Sigmoid colon (tissue), 7 donors: ENCODE measurements around the gene IPPK. TPM values are rescaled to one million over a fixed set of nuclear protein-coding genes. Genes with fewer than 3 reads are reported as not detected.
A peak's percentile ranks its signal among the peaks of the same experiment; 100 is the strongest.

Experiments
- DNase-seq: peaks from one replicate; pipeline ENCODE4 v3.0.0-alpha.2; 2019
- H3K27ac ChIP-seq, 4 donors: fragments of 200-600 bp; sonication (generic); one replicate each; pipeline ENCODE4 v1.5.1; 2016 to 2019; ENCODE audit warnings: mild to moderate bottlenecking in 1 of 4
- H3K27me3 ChIP-seq, 3 donors: fragments of 200-600 bp; sonication (generic); one replicate each; pipeline ENCODE4 v1.5.1; 2019; ENCODE audit warnings: mild to moderate bottlenecking in 1 of 3
- H3K36me3 ChIP-seq, 4 donors: fragments of 200-600 bp; sonication (generic); one replicate each; pipeline ENCODE4 v1.5.1; 2016 to 2019
- H3K4me1 ChIP-seq, 4 donors: fragments of 200-600 bp; sonication (generic); one replicate each; pipeline ENCODE4 v1.5.1; 2017 to 2019
- H3K4me3 ChIP-seq, 4 donors: fragments of 200-600 bp; sonication (generic); one replicate each; pipeline ENCODE4 v1.5.1; 2017 to 2019; ENCODE audit warnings: mild to moderate bottlenecking in 2 of 4, moderate library complexity in 1 of 4
- H3K9me3 ChIP-seq, 4 donors: fragments of 200-600 bp in 3 of 4; sonication (generic) in 3 of 4; one replicate each; pipeline versions ENCODE4 v1.5.1 to v1.6.1; 2013 to 2019
- EP300 ChIP-seq, 4 donors: sonication (generic); formaldehyde crosslinking; IDR thresholded peaks; one replicate each; pipeline ENCODE4 v1.6.1; 2017; ENCODE audit warnings: antibody characterized with exemption in 4 of 4
- POLR2A ChIP-seq, 2 donors: fragments of 450-650 bp; IDR thresholded peaks; one replicate each; pipeline ENCODE4 v1.6.1; 2016; ENCODE audit warnings: antibody characterized with exemption in 2 of 2, mild to moderate bottlenecking in 2 of 2, moderate library complexity in 2 of 2
- POLR2AphosphoS5 ChIP-seq, 4 donors: sonication (generic); formaldehyde crosslinking; IDR thresholded peaks; one replicate each; pipeline ENCODE4 v1.6.1; 2017; ENCODE audit warnings: antibody characterized with exemption in 4 of 4
- WGBS, 2 donors: extraction: QIAGEN DNeasy Blood & Tissue Kit; methylation state at CpG; one replicate each; pipeline ENCODE4 v1.1.7; 2013; 5-methylcytosine and 5-hydroxymethylcytosine counted together
- intact Hi-C: fragments of 100-400 bp; cut with DNase I; formaldehyde crosslinking; loops from one replicate; pipeline ENCODE4 v1.15.1; 2023
- polyA plus RNA-seq, 3 donors: library from polyadenylated mRNA; stranded (reverse); fragments of 200-250 nt; gene quantifications; one replicate each; pipeline ENCODE4 v1.2.3, GENCODE V29; 2013
- total RNA-seq, 4 donors: library from RNA; depleted of rRNA; stranded (reverse); fragments of >200 nt; gene quantifications; one replicate each; pipeline ENCODE4 v1.1.0, GENCODE V29; 2016
- TF ChIP-seq, protein P1 (sequence below), 4 experiments: fragments of 450-650 bp in 3 of 4; fragments of 200-600 bp in 1 of 4; IDR thresholded peaks; one replicate each; pipeline ENCODE4 v1.5.1; 2016 to 2019; ENCODE audit warnings: antibody characterized with exemption in 4 of 4, mild to moderate bottlenecking in 3 of 4, moderate library complexity in 2 of 4
- donor health status: healthy with polysubstance abuse.
- donor health status: Bipolar disorder and iron deficiency.
- donor health status: healthy.

The IPPK gene
- total and polyA plus RNA-seq, 7 donors = 3.6 to 12.5 (median 6.4) TPM

DNA sequence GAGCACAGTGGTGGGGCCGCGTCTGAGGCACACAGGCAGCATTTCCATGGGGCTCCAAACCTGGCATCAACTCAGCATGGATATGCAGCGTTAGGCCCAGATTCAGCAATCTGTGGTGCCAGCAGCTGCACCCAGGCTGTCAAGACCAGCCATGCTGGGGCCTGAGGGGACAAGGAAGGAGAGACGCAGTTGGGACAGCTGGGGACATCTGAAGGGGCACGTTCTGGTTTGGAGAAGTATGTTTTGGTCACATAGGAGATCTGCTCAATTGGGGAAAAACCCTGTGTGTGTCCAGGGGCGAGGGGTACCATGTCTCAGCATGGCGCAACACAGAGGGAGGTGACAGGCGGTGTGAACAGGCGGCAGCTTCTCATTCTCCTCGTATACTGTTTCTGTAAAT, 67.5 kb downstream of the IPPK start:
- no peaks in the 10 kb centered on the region for H3K9me3 ChIP-seq
- no peak for TF ChIP-seq EP300 (IDR thresholded peaks at IDR 0.05)
- TF ChIP-seq POLR2A (IDR thresholded peaks at IDR 0.05) = no peak
- H3K27me3 ChIP-seq = no peaks in the 10 kb centered on the region
- H3K36me3 ChIP-seq = no peaks in the 10 kb centered on the region
- H3K27ac ChIP-seq = peak overlapping the region in 2 of 4 donors; percentile 78 to 80
- 92 to 93% methylated on average over 10 of the region's 10 CpGs for WGBS, 2 donors
- DNase-seq = no peak
- H3K4me1 ChIP-seq = peaks cover 0 to 46% (median 34%) of the 10 kb centered on the region in 4 donors
- intact Hi-C loops = no loop called here
- H3K4me3 ChIP-seq = no peak overlapping the region

DNA sequence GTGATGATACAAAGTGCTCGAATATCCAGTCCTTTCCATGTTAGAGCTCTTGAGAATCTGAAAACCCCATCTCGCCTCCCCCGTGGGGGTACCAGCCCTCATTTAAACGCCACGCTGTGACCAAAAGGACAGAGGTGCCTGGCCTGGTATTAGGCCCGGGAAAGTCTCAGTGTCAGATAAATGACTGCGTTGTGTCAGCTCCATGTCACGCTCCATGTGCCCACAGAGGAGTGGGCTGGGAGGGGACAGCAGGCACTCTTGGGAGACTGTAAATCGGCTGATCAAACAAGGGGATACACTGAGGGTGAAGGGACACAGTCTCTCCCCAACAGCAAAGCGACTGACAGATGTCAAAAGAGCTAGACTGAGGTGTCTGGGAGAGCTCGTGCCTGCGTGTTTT, 68.5 kb downstream of the IPPK start:
- TF ChIP-seq POLR2A (IDR thresholded peaks at IDR 0.05) = no peak
- no peak for TF ChIP-seq POLR2AphosphoS5 (IDR thresholded peaks at IDR 0.05)
- TF ChIP-seq EP300 (IDR thresholded peaks at IDR 0.05) = no peak
- TF ChIP-seq, protein P1, sequence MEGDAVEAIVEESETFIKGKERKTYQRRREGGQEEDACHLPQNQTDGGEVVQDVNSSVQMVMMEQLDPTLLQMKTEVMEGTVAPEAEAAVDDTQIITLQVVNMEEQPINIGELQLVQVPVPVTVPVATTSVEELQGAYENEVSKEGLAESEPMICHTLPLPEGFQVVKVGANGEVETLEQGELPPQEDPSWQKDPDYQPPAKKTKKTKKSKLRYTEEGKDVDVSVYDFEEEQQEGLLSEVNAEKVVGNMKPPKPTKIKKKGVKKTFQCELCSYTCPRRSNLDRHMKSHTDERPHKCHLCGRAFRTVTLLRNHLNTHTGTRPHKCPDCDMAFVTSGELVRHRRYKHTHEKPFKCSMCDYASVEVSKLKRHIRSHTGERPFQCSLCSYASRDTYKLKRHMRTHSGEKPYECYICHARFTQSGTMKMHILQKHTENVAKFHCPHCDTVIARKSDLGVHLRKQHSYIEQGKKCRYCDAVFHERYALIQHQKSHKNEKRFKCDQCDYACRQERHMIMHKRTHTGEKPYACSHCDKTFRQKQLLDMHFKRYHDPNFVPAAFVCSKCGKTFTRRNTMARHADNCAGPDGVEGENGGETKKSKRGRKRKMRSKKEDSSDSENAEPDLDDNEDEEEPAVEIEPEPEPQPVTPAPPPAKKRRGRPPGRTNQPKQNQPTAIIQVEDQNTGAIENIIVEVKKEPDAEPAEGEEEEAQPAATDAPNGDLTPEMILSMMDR (IDR thresholded peaks at IDR 0.05) = no peak
- H3K36me3 ChIP-seq = no peaks in the 10 kb centered on the region
- peak overlapping the region; percentile 48 to 80 (median 74) for H3K27ac ChIP-seq
- intact Hi-C loops = no loop called here
- no peaks in the 10 kb centered on the region for H3K9me3 ChIP-seq
- H3K27me3 ChIP-seq = no peaks in the 10 kb centered on the region
- DNase-seq = no peak
- peaks cover 0 to 38% (median 25%) of the 10 kb centered on the region in 4 donors for H3K4me1 ChIP-seq
- 88 to 89% methylated on average over 12 of the region's 12 CpGs for WGBS, 2 donors
- no peak overlapping the region for H3K4me3 ChIP-seq

DNA sequence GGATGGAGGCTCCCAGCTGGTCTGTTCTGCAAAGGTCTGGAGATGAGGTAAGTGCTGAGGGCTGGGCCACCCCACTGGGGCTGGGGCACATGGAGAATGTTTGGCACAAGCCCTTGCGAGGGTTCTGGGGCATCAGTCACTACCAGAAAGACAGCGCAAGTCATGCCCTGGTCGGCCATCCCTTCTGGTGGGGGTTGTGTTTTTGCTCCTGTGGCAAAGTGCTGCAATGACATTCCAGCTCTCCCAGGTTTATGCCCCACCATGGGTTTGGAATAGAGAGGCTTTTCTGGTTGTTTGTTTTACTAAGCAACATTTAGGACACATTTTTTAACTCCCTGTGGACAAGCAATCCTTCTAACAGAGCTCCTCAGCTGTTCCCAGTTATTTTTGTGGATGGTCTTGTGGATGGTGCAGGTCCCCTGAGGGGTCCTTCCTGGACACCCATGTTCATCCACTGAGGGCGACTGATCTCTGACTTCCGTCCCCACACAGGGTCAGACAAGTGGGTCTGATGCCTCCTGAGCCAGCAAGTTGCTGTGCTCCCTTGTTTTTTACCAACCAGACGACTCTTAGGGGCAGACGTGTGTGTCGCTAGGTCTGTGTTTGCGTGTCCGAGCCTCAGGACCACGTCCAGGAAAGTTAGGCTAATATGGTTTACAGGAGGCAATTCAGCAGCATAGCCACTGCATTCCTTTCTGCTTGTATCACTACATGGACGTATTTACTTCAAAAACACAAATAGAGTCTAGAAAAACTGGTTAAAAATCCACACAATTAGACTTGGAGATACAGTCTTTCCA, 69.3 kb downstream of the IPPK start:
- Histone ChIP-seq H3K36me3 (no peaks in the 10 kb centered on the region), H3K27ac (peak overlapping the region; percentile 48 to 80 (median 74)), H3K4me3 (no peak overlapping the region), H3K4me1 (peaks cover 0 to 38% (median 25%) of the 10 kb centered on the region in 4 donors), H3K27me3 (no peaks in the 10 kb centered on the region), H3K9me3 (no peaks in the 10 kb centered on the region)
- intact Hi-C loops = no loop called here
- DNase-seq = no peak
- 75 to 82% methylated on average over 12 of the region's 12 CpGs for WGBS, 2 donors
- TF ChIP-seq POLR2A (IDR thresholded peaks at IDR 0.05) = no peak
- TF ChIP-seq POLR2AphosphoS5 (IDR thresholded peaks at IDR 0.05) = no peak
- TF ChIP-seq, protein P1 (IDR thresholded peaks at IDR 0.05) = no peak

DNA sequence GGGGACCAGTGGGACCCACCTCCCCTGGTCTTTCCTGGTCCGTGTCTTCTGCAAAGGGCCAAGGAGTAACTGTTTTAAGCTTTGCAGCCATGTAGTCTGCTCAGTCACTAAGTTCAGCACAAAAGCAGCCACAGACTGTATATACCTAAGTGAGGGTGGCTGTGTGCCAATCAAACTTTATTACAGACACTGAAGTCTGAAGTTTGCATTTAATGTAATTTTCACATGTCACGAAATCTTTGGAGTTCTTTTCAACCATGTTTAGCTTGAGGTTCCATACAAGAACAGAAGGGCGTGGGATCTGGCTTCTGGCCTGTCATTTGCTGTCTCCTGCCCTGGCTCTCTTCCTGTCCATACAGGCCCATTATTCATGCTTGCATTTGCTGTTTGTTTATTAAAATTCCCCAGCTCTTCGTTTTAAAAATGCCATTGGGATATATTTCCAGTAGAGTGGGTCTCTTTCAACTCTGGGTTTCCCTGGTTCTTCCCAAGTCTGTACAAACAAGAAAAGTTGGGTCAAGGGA, 69.9 kb downstream of the IPPK start:
- Histone ChIP-seq H3K27me3 (no peaks in the 10 kb centered on the region), H3K36me3 (no peaks in the 10 kb centered on the region), H3K4me1 (peaks cover 0 to 38% (median 25%) of the 10 kb centered on the region in 4 donors), H3K27ac (peak overlapping the region; percentile 5 to 80 (median 74)), H3K9me3 (no peaks in the 10 kb centered on the region), H3K4me3 (no peak overlapping the region)
- TF ChIP-seq POLR2A (IDR thresholded peaks at IDR 0.05) (no peak), POLR2AphosphoS5 (IDR thresholded peaks at IDR 0.05) (no peak), EP300 (IDR thresholded peaks at IDR 0.05) (no peak)
- TF ChIP-seq, protein P1 (IDR thresholded peaks at IDR 0.05) = no peak
- no peak for DNase-seq
- intact Hi-C loops = no loop called here
- WGBS, 2 donors = 59 to 83% methylated on average over 4 of the region's 4 CpGs

DNA sequence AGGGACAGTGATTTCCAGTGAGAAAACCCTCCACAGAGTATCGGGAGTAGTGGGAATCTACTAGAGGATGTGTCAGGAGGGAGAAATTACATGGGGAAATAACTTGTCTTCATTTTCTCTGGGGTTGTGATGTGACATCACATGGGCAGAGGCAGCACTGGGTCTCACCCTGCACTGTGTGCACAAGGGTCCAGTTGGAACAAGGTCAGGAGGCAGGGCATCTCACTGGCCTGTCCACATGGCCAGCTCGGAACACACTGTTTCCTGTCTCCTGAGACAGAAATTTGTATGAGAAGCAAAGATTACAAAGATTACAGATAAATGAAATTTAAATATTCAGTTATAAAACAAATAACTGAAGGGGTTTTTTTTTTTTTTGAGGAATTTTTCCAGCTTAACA, 71.5 kb downstream of the IPPK start:
- WGBS, 2 donors = 88 to 92% methylated on average over 2 of the region's 2 CpGs
- peaks cover 0 to 43% (median 25%) of the 10 kb centered on the region in 4 donors for H3K4me1 ChIP-seq
- no peaks in the 10 kb centered on the region for H3K36me3 ChIP-seq
- no peaks in the 10 kb centered on the region for H3K27me3 ChIP-seq
- TF ChIP-seq EP300 (IDR thresholded peaks at IDR 0.05) (no peak), POLR2AphosphoS5 (IDR thresholded peaks at IDR 0.05) (no peak), POLR2A (IDR thresholded peaks at IDR 0.05) (no peak)
- TF ChIP-seq, protein P1 (IDR thresholded peaks at IDR 0.05) = no peak
- H3K27ac ChIP-seq = peak overlapping the region in 3 of 4 donors; percentile 20 to 78 (median 22)
- H3K4me3 ChIP-seq = no peak overlapping the region
- no peak for DNase-seq
- intact Hi-C loops = no loop called here
- no peaks in the 10 kb centered on the region for H3K9me3 ChIP-seq
